H1 (cell line): ENCODE data around the gene CAPN11. TPM values are rescaled to one million over a fixed set of nuclear protein-coding genes. Genes with fewer than 3 reads are reported as not detected.

Source experiments
- ATF3 ChIP-seq: IDR thresholded peaks from 2 replicates; pipeline ENCODE4 v1.6.1; 2011; ENCODE audit warnings: low read depth, mild to moderate bottlenecking, low read length; ENCODE audit not compliant: insufficient read depth
- BCL11A ChIP-seq, 2 experiments: IDR thresholded peaks; one replicate each; pipeline ENCODE4 v1.6.1; 2011; ENCODE audit warnings: low read depth in 2 of 2, low read length in 2 of 2, mild to moderate bottlenecking in 2 of 2
- EZH2 ChIP-seq: fragments of 200-600 bp; sonication (generic); IDR thresholded peaks from 2 replicates; pipeline ENCODE4 v1.7.1; 2012; ENCODE audit warnings: low read depth, mild to moderate bottlenecking, moderate library complexity, low read length, inconsistent platforms; ENCODE audit not compliant: severe bottlenecking
- RFX5 ChIP-seq: IDR thresholded peaks from 2 replicates; pipeline ENCODE4 v1.6.1; 2011; ENCODE audit warnings: low read depth, low read length, improper control_type of control experiment, borderline replicate concordance
- RNF2 ChIP-seq: fragments of 200-900, 300-1000 bp; sonication (generic); IDR thresholded peaks from 2 replicates; pipeline ENCODE4 v1.7.1; 2016; ENCODE audit warnings: borderline replicate concordance, low read depth, mild to moderate bottlenecking, antibody characterized with exemption, low read length; ENCODE audit not compliant: poor library complexity, severe bottlenecking; ENCODE audit errors: missing control alignments
- RXRA ChIP-seq: IDR thresholded peaks from 2 replicates; pipeline ENCODE4 v1.6.1; 2011; ENCODE audit warnings: low read depth, mild to moderate bottlenecking, low read length, moderate library complexity; ENCODE audit not compliant: insufficient read depth
- SP1 ChIP-seq: IDR thresholded peaks from 2 replicates; pipeline ENCODE4 v1.6.1; 2011; ENCODE audit warnings: low read depth, low read length
- TBP ChIP-seq: IDR thresholded peaks from 2 replicates; pipeline ENCODE4 v1.6.1; 2011; ENCODE audit warnings: low read depth, low read length, improper control_type of control experiment
- polyA plus RNA-seq, 7 experiments: library from polyadenylated mRNA; depleted of rRNA in 3 of 7; stranded (reverse) in 5 of 7; unstranded in 2 of 7; fragments of >200 nt in 5 of 7; fragments of 200-250 nt in 2 of 7; gene quantifications; 1 replicate in 5 of 7; 2 replicates in 1 of 7; 4 replicates in 1 of 7; pipeline versions ENCODE4 v1.2.1 to v1.2.3, GENCODE V29; 2011 to 2013; ENCODE audit warnings: missing spikeins in 2 of 7, mixed read lengths in 2 of 7
- total RNA-seq: library from RNA; stranded (reverse); fragmentation: NEBNext Ultra II Directional; extraction: Animal tissue kit (Norgen Biotek cat#: 25700); gene quantifications from 2 replicates; pipeline ENCODE4 v1.2.1, GENCODE V29; 2021
- TF ChIP-seq, protein P1 (sequence below): IDR thresholded peaks from 2 replicates; pipeline ENCODE4 v1.6.1; 2012; ENCODE audit warnings: inconsistent platforms

The CAPN11 gene
- total and polyA plus RNA-seq, 2 of the 8 experiments (the other 6 are each of a cell fraction or from before 2014, with no cell fraction given) = 0.95 to 0.97 TPM

DNA sequence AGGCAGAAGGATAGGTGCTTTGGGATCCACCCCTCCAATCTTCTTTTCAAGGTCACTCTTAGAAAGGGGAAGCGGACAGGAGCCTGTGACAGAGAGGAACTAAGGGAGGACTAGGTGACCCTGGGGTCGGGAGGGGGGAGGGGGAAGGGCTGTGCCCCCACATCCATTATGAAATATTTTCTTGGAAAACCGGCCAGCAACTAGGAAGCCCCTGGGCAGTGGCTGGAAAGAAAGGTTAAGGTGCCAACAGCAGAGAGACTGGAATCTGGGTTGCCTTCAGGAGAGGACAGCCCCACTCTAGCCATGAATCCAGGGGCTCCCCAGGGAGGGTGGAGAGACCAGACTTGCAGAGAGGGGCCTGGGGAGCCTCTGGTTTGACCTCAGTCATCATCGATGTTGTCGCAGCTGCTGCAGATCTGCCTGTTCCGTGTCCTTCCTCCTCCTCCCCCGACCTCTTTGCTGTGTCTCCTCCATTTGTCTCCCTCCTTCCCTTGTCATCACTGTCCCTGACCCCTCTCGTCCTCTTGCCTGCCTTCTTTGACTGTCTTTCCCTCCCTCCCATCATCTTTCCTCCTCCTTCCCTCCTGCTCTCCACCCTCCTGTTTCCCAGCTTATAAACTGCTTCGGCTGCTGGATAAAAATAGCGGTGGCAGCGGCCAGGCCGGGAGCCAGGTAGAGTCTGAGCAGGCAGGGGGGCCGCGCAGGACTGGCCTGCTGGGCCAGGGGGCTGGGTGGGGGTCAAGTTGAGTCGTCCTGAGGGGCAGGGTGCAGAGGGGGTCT is 67.9 kb downstream of the CAPN11 start (continued):
- TF ChIP-seq ATF3 (no peak), BCL11A (IDR thresholded peaks at IDR 0.05; ENCODE audit: low read depth in 2 of 2, low read length in 2 of 2) (no peak), RNF2 (no peak), EZH2 (no peak), TBP (no peak), SP1 (no peak), RFX5 (no peak), RXRA (no peak)
- TF ChIP-seq, protein P1, sequence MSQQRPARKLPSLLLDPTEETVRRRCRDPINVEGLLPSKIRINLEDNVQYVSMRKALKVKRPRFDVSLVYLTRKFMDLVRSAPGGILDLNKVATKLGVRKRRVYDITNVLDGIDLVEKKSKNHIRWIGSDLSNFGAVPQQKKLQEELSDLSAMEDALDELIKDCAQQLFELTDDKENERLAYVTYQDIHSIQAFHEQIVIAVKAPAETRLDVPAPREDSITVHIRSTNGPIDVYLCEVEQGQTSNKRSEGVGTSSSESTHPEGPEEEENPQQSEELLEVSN = no peak
- TF ChIP-seq, all 59 proteins: peak for 0
